ENCODE measurements around the gene MYO9B. TPM values are rescaled to one million over a fixed set of nuclear protein-coding genes. Genes with fewer than 3 reads are reported as not detected.

The MYO9B gene
- total RNA-seq, 1 experiment from 2014 or later = 74.6 TPM

DNA sequence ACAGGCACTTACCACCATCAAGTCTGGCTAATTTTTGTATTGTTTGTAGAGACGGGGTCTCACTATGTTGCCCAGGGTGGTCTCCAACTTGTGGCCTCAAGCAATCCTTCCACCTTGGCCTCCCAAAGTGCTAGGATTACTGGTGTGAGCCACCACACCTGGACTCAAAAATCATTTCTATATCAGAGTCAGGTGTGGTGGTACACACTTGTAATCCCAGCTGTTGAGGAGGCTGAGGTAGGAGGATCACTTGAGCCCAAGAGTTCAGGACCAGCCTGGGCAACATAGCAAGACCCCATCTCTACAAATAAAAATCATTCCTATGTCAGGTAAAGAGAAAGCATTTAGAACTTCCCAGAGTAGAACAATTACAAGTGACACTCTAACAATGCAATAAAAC lies 48.4 kb downstream of the MYO9B start:
- Histone ChIP-seq H3K4me2 (ENCODE audit: low read length) (no peak overlapping the region), H3K9me3 (ENCODE audit: control insufficient read depth in 1 of 2, insufficient read depth in 1 of 2, low read depth in 1 of 2, low read length in 2 of 2) (no peaks in the 10 kb centered on the region), H2AFZ (ENCODE audit: low read depth, low read length, poor library complexity, severe bottlenecking) (no peak overlapping the region), H3K9me2 (ENCODE audit: insufficient read depth) (no peaks in the 10 kb centered on the region), H3K79me2 (ENCODE audit: insufficient read depth, low read length) (peaks cover 16% of the 10 kb centered on the region; the same call in 1 of the 2 replicates), H3K36me3 (ENCODE audit: control insufficient read depth in 1 of 2, insufficient read depth in 2 of 2, low read length in 2 of 2) (no peaks in the 10 kb centered on the region), H3K27ac (ENCODE audit: low read depth, low read length) (no peak overlapping the region), H3K27me3 (ENCODE audit: insufficient read depth, low read length) (no peaks in the 10 kb centered on the region), H4K20me1 (ENCODE audit: insufficient read depth) (no peaks in the 10 kb centered on the region), H3K4me1 (ENCODE audit: control insufficient read depth in 1 of 2, insufficient read depth in 2 of 2, low read length in 2 of 2) (peaks cover 6 to 14% of the 10 kb centered on the region in 2 experiments; a peak in 1 of 4 replicates), H3K4me3 (replicated peaks in 1 of 2; ENCODE audit: low read depth in 1 of 2, low read length in 2 of 2) (no peak overlapping the region), H3K9ac (ENCODE audit: low read length) (no peak overlapping the region)
- no TSS peak for BruUV-seq (replicated peaks)
- ChIA-PET RAD21 (ENCODE audit: low non-redundant PET in 1 of 2, low total read pairs in 2 of 2, uncharacterized antibody in 2 of 2, unreplicated experiment in 2 of 2) (no interaction called here), CTCF (no interaction called here), POLR2A (no interaction called here)
- DNase-seq (ENCODE audit: low read depth, low spot score) = no peak
- TF ChIP-seq POLR2A (IDR thresholded peaks at IDR 0.05; ENCODE audit: borderline replicate concordance, extremely low read depth, insufficient read depth, insufficient read length) (no peak), ZNF274 (IDR thresholded peaks at IDR 0.05; ENCODE audit: low read depth, low read length) (no peak), ELF1 (IDR thresholded peaks at IDR 0.05; ENCODE audit: borderline replicate concordance, low read depth) (no peak), FOSL1 (IDR thresholded peaks at IDR 0.05; ENCODE audit: low read depth) (no peak), JUND (IDR thresholded peaks at IDR 0.05) (no peak), SRF (IDR thresholded peaks at IDR 0.05; ENCODE audit: low read depth) (no peak), CTCF (IDR thresholded peaks at IDR 0.05 in 2 of 3, conservative IDR thresholded peaks at IDR 0.05 in 1 of 3; ENCODE audit: borderline replicate concordance in 1 of 3, insufficient read depth in 1 of 3, low read depth in 2 of 3, low read length in 2 of 3) (no peak), ZBTB33 (IDR thresholded peaks at IDR 0.05; ENCODE audit: extremely low read depth, insufficient replicate concordance, low read length) (no peak), CBX3 (IDR thresholded peaks at IDR 0.05; ENCODE audit: low read depth) (no peak), EGR1 (IDR thresholded peaks at IDR 0.05; ENCODE audit: low read depth) (no peak), RAD21 (IDR thresholded peaks at IDR 0.05; ENCODE audit: low read depth) (no peak), POLR2AphosphoS5 (IDR thresholded peaks at IDR 0.05; ENCODE audit: low read depth, low read length) (no peak), SIN3A (IDR thresholded peaks at IDR 0.05; ENCODE audit: low read depth) (no peak), EZH2 (IDR thresholded peaks at IDR 0.05) (no peak), REST (IDR thresholded peaks at IDR 0.05; ENCODE audit: low read depth) (no peak)
- TF ChIP-seq, protein P1, sequence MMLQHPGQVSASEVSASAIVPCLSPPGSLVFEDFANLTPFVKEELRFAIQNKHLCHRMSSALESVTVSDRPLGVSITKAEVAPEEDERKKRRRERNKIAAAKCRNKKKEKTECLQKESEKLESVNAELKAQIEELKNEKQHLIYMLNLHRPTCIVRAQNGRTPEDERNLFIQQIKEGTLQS (IDR thresholded peaks at IDR 0.05) = no peak
- TF ChIP-seq, protein P2, sequence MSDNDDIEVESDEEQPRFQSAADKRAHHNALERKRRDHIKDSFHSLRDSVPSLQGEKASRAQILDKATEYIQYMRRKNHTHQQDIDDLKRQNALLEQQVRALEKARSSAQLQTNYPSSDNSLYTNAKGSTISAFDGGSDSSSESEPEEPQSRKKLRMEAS (IDR thresholded peaks at IDR 0.05) = no peak
- ATAC-seq = no peak
- intact Hi-C loops (cut with micrococcal nuclease) = no loop called here

Measured in HCT116 (cell line).